C1 segment of cervical spinal cord (tissue), 14 donors: ENCODE data around the gene HNRNPD.
"Not testable (repeated sequence)": the region's sequence is repeated elsewhere in the genome, so short reads cannot be mapped to it uniquely, and the experiment has no call there.

Experiments
- DNase-seq, 14 donors: peaks; one replicate each; lab custom pipeline; 2025; lab: John Stamatoyannopoulos, UW

HNRNPD gene

GRCh38 chr4:82373816-82374625, at the start of gene HNRNPD:
TSS of gene HNRNPD (minus strand) at chr4:82373991. CDS start at chr4:82373678, 313 bp downstream.
- peak; percentile 61 to 99 (median 93) for DNase-seq

- no peak for DNase-seq
Measured at GRCh38 chr4:82422616-82423015, 48.8 kb upstream of the HNRNPD start.

GRCh38 chr4:82421796-82422560, 48.2 kb upstream of the HNRNPD start:
- DNase-seq: no peak

GRCh38 chr4:82419451-82419850, 45.7 kb upstream of the HNRNPD start:
- DNase-seq: no peak

- no peak for DNase-seq
Measured at GRCh38 chr4:82415922-82416365, 42.2 kb upstream of the HNRNPD start.

- not testable (repeated sequence) for DNase-seq
Measured at GRCh38 chr4:82415061-82415460, 41.3 kb upstream of the HNRNPD start.

- DNase-seq: no peak
Measured at GRCh38 chr4:82403725-82404124, 29.9 kb upstream of the HNRNPD start.

GRCh38 chr4:82402196-82402775, 28.5 kb upstream of the HNRNPD start:
- no peak for DNase-seq

- DNase-seq: no peak
Measured at GRCh38 chr4:82401600-82401999, 27.8 kb upstream of the HNRNPD start.

GRCh38 chr4:82398263-82398662, 24.5 kb upstream of the HNRNPD start:
- DNase-seq: no peak

GRCh38 chr4:82397527-82397926, 23.7 kb upstream of the HNRNPD start:
- DNase-seq: no peak

- DNase-seq: no peak
Measured at GRCh38 chr4:82394896-82395295, 21.1 kb upstream of the HNRNPD start.

GRCh38 chr4:82390061-82390460, 16.3 kb upstream of the HNRNPD start:
- not testable (repeated sequence) for DNase-seq

- DNase-seq: no peak
Measured at GRCh38 chr4:82388405-82388804, 14.6 kb upstream of the HNRNPD start.

- not testable (repeated sequence) for DNase-seq
Measured at GRCh38 chr4:82386312-82386711, 12.5 kb upstream of the HNRNPD start.

GRCh38 chr4:82382751-82383150, 9.0 kb upstream of the HNRNPD start:
- no peak for DNase-seq

- no peak for DNase-seq
Measured at GRCh38 chr4:82381661-82382296, 8.0 kb upstream of the HNRNPD start.

GRCh38 chr4:82381235-82381634, 7.4 kb upstream of the HNRNPD start:
- DNase-seq: no peak

GRCh38 chr4:82380831-82381230, 7.0 kb upstream of the HNRNPD start:
- DNase-seq: no peak

GRCh38 chr4:82380344-82380743, 6.6 kb upstream of the HNRNPD start:
- DNase-seq: peak in 6 of 14 donors; percentile 7 to 29 (median 12)

GRCh38 chr4:82376109-82376508, 2.3 kb upstream of the HNRNPD start:
- DNase-seq: no peak

GRCh38 chr4:82373486-82373815, 340 bp downstream of the HNRNPD start:
- peak in 4 of 14 donors; percentile 53 to 81 (median 72) for DNase-seq
